HG02943 (cell line): Measurements from ENCODE around the gene TM2D1.
"Not testable (repeated sequence)": the region's sequence is repeated elsewhere in the genome, so short reads cannot be mapped to it uniquely, and the experiment has no call there.

Source experiments
- ATAC-seq: cut with Tn5 transposase; IDR thresholded peaks from one replicate; pipeline ENCODE4 v1.9.1; 2021; ENCODE audit warnings: mild to moderate bottlenecking, low read depth, moderate library complexity; ENCODE audit not compliant: unreplicated experiment

The TM2D1 gene

DNA sequence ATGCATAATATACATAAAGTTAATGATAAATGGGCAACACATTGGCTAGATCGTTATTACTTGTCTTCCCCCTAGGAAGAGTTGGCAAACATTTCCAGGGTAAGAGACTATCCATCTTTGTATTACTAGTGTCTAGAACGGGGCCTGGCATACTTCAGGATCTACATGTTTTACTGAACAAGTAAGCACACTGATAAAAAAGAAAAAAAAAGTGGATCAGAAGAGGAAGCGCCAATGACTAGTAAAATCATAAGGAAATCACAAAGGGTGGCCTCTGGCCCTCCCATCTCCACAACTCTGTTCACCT lies 482 bp downstream of the TM2D1 start:
- no peak for ATAC-seq

DNA sequence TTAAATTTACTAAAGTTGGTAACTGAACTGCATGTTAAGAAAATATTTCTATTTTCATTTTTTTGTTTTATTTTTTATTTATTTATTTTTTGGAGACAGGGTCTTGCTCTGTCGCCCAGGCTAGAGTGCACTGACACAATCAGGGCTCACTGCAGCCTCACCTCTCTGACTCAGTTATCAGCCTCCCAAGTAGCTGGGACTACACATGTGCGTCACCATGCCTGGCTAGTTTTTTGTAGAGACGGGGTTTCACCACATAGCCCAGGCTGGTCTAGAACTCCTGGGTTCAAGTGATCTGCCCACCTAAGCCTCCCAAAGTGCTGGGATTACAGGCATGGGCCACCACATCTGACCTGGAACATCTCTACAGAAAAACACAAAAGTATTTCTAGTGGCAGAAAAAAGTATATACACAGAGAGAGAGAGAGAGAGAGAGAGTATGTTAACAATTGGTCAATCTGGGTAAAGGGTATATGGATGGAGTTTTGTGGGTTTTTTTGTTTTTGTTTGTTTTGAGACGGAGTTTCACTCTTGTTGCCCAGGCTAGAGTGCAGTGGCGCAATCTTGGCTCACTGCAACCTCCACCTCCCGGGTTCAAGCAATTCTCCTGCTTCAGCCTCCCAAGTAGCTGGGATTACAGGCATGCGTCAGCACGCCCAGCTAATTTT lies 5.8 kb downstream of the TM2D1 start:
- ATAC-seq, result not testable (repeated sequence)

DNA sequence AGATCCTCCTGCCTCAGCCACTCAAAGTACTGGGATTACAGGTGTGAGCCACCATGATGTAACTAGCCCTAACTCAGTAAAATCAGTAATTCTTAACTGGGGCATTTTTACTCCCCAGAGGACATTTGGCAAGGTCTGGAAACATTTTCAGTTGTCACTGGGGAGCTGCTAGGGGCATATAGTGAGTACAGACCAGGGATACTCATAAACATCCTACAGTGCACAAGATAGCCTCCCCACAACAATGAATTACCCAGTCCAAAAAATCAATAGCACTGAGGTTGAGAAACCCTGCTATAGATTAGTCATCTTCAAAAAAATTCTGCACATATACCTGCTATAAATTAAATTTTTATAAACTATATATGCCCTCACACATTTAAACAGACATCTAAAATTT lies 13.0 kb downstream of the TM2D1 start:
- ATAC-seq, result no peak

DNA sequence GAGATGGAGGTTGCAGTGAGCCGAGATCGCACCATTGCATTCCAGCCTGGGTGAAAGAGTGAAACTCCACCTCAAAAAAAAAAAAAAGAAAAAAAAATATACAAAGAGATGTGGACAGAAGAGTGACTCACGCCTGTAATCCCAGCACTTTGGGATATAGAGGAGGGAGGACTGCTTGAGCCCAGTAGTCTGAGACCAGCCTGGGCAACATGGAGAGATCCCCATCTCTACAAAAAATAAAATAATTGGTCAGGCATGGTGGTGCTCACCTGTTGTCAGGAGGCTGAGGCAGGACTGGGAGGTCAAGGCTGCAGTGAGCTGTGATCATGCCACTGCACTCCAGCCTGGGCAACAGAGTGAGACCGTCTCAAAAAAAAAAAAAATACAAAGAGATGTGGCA lies 13.7 kb downstream of the TM2D1 start:
- ATAC-seq, result not testable (repeated sequence)

DNA sequence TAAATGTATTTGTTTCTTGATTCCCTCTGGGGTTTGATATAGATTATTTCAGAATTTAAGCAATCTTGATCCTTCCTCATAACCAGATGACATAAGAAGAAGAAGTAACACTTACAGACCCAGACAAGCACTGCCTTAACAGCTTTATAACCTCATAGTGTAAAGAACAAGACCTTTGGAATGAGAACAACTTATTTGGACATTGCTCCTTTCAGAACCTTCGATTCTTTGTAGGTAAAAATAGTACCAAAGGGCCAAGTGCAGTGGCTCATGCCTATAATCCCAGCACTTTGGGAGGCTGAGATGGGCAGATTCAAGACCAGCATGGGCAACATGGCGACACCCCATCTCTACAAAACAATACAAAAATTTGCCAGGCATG lies 15.0 kb downstream of the TM2D1 start:
- ATAC-seq, result no peak

DNA sequence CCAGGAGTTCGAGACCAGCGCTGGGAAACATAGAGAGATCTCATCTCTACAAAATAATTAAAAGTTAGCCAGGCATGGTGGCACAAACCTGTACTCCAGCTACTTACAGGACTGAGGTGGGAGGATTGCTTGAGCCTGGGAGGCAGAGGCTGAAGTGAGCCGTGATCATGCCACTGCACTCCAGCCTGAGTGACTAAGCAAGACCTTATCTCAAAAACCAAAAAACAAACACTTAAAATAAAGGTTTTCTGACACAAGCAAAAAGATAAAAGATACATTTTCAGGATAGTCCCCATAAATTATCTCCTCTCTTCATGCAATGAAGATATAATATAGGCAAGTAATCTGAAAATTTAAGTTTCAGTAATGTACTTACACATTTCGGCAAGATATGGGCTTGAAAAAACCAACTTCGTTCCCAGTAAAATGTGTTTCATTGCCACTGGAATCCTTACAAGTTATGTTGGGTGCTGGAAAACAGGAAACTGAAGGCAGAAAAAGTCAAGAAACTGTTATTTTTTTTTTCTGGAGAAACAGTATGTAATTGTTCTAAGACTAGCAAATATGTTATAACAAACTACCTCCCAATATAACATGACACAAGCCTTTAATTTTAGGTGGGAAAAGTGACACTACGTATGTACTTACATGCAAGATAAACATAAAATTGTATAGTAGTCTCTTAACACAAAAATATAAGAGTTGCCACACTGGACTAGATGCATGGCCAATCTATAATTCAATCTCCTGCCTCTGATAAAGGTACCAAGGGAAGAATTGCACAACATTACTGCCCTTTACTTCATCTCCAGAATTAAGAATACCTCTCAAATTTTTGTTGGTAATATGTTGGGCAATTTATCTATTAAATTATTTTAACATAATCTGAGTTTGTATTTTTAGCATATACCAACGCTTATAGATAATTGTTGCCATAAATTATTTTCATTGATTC lies 15.7 kb downstream of the TM2D1 start:
- ATAC-seq, result no peak

DNA sequence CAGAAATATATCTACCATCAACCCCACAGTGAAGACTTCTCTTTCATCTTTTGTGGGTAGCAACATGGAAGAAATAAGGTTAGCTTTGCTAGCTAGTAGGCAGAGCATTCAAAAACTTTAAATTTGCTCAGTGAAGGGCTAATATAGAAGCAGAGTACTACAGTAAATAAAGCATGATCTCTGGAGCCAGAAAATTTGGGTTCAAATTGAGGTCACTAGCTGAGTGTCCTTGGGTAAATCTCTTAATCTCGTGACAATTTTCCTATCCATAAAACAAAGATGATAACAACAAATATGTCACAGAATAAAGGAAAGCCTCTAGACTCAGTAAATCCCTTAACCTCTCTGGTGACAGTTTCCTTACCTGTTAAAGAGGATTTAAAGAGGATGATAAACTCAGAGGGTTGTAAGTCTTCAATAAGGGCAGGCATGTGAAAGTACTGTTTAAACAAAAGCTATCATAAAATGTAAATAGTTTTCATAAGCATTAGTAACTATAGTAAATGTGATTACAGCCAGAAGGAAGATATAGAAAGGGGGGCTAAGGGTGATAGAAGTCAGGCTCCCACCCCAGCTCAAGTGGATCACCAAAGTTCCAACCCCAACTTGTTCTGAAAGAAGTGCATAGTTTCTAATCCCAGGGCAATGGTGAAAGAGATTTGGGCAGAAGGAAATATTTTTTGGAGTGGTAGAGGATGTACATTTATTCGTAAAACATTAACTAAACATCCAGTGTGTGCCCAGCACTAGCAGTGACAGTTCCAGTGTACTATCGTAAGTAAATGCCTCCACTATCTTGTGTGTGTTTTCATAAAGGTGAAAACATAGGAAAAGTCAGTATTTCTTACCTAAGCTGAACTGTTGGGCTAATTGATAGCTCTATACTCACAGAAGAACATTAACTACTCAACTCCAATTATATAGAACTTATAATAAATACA lies 24.8 kb downstream of the TM2D1 start:
- no peak for ATAC-seq

DNA sequence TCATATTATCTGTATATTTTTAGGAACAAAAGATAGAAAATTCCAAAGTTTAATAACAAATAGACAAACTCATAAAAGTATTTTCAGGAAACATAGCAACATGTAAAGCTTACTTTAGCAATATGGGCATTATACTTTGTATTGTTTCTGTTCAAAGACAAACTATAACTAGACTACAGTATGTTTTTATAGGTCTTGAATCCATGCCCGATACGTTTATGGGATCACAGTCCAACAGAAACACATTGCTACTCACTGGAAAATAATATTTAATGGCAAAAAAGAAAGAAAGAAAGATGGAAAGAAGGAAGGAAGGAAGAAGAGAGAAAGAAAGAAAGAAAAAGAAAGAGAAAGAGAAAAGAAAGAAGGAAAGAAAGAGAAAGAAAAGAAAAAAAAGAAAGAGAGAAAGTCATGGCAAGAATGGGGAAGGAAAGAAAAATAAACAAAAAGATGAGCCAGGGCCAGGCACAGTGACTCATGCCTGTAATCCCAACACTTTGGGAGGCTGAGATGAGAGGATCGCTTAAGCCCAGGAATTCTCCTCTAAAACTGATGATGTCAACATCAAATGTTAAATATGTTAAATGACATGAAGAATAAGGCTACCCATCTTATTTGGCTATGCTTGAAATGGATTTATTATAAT lies 32.7 kb downstream of the TM2D1 start:
- ATAC-seq, result no peak

DNA sequence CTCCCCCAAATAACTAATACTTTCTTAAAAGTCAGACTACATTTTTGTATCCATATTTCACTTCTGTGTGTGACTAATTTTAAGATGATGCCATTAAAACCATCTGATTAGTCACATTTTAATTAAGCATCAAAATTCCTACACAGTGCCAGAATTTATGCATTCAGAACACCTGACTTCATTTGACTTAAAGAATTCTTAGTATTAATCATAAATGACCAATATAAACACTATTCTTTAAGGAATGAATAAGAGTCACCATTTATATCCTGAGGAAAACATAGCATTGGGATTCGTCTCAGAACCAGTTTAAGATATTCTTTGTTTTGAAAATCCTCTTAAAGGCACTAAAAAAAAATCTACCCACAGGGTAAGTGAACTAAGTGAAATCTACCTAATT lies 37.0 kb downstream of the TM2D1 start:
- no peak for ATAC-seq

DNA sequence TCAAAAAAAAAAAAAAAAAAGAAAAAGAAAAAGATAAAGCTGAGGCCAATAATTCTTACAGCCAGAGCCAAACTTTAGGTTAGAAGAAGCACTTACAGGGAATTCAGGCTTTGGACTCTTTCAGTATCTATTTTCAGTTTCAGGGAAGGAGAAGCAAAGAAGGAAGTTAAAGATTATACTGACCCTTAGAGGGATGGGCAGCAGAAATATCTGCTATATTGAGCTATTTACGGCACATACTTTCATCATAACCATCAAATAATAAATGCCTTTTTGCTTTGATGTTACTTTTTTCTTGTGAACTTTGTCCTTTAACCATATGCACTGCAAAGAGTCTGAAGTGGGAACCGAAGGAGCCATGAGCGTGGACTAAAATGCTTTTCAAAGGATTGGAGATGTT lies 42.0 kb downstream of the TM2D1 start:
- ATAC-seq, result no peak

DNA sequence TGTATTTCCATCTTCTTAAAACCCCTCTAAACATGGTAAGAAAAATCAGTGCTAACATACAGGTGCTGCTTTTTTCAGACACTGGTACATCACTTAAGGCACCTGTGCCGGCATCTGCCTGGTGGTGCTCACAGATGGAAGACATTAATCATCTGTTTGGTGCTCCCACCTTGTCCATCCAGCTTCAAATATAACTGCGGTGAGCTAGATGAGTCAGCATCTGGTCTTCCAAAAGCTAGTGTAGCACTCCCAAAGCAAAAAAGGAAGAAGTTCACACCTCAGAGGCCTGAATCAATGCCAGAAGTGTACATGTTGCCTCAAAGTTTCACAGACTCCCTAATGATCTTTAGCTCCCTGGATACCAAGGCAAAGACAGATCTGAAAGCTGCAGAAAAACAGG lies 44.4 kb downstream of the TM2D1 start:
- ATAC-seq, result no peak

DNA sequence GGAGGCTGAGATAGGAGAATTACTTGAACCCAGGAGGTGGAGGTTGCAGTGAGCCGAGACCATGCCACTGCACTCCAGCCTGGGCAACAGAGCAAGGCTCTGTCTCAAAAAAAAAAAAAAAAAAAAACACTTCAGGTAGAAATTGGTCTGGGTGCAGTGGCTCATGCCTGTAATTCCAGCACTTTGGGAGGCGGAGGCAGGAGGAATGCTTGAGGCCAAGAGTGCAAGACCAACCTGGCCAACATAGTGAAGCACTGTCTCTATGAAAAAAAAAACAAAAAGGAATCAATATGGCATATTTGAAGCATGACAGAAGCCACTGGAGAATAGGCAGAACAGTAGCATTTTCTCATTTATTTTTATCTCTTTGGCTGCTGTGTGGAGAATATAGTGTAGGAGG lies 48.1 kb downstream of the TM2D1 start:
- ATAC-seq, result not testable (repeated sequence)

DNA sequence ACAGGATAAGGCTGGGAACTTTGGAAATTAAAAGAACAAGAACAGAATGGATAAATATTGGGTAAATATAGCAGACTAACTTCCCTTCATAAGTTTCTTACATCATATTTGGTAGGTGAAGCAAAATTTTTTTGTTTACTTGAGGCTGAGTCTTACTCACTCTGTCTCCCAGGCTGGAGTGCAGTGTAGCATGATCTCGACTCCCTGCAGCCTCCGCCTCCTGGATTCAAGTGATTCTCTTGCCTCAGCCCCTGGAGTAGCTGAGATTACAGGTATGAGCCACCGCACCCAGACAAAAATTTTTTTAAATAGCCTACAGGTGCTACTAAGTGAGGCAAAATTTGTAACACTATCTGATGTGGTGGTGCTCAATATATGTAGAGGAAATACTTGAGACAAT lies 50.7 kb downstream of the TM2D1 start:
- ATAC-seq, result no peak

DNA sequence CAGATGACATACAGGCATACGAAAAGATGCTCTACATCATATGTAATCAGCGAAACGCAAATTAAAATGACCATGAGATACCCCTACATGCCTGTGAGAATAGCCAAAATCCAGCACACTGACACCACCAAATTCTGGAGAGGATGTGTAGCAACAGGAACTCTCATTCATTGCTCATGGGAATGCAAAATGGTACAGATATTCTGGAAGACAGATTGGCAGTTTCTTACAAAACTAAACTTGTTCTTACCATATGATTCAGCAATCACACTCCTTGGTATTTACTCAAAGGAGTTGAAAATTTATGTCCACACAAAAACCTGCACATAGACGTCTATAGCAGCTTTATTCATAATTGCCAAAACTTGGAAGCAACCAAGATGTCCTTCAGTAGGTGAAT lies 52.6 kb downstream of the TM2D1 start:
- ATAC-seq, result no peak

DNA sequence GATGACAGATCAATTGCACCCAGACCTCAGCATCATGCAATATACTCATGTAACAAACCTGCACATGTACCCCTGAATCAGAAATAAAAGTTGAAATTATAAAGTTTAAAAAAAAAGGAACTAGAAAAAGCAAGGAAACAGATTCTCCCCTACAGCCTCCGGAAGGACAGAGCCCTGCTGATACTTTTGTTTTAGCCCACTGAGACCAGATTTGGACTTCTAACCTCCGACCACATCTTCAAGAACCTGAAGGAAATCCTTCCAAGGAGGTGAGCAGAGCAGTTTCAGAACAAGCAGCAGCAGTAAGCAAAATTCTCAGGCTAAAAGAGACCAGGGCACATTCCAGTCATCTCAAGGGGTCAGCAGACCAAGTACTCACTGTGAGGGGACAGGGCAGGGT lies 54.5 kb downstream of the TM2D1 start:
- ATAC-seq, result no peak

DNA sequence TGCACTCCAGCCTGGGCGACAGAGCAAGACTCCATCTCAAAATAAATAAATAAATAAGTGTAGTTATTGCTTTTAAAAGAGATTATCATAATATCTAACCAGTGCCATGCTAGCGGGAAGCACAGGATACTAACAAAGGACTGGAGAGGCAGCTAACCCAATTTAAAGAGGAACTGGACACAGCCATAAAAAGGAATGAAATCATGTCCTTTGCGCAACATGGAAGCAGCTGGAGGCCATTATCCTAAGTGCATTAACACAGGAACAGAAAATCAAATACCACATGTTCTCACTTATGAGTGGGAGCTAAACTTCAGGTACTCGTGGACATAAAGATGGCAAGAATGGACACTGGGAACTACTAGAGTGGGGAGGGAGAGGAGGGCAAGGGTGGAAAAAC lies 54.9 kb downstream of the TM2D1 start:
- no peak for ATAC-seq

DNA sequence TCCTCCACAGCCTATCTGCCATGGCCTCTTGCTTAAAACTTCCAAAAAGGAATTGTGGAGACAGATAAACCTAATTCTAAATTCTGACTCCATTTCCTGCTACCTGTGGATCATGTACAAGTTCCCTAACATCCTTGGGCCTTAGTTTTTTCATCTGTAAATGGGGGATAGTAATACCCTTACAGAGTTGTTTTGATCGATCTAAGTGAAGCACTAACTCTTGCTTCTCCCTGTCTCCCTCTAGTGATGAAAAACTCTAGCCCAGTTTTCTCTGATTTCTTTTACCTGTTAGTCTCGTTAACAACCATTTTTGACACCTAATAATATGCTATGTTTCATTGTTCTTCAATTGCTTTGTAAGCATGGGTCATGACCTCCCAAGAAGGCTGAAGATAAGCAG lies 65.9 kb downstream of the TM2D1 start:
- no peak for ATAC-seq

DNA sequence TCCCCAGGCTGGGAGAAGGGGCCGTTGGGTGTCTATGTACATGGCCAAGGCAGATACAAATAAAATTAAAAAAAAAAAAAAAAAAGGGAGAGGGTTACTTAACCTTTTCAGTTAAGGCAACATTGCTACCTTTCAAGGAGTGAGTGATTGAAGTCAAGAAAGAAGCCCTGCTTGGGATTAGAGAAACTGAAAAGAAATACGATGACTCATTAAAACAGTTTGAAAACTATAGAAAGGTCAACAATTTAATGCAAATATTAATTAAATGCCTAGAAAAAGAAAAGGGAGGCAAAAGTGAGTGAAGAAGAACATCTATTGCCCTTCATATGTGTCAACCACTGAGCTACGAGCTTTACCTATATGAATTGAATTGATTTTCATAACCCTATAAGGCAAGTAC lies 69.5 kb downstream of the TM2D1 start:
- no peak for ATAC-seq

DNA sequence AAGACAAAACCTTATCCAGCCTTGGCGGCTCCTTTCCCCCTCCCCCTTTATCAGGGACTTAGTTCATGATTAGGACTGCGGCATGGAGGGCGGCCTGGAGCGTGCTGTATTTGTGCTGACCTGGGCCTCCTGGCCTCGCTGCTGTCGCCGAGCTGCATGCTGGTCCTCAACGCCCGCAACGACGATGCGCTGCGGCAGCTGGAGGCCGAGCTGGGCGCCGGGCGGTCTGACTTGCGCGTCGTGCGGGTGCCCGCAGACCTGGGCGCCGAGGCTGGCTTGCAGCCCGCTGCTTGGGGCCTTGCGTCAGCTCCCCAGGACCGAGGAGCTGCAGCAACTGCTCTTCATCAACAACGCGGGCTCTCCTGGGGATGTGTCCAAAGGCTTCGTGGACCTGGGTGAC lies 70.9 kb downstream of the TM2D1 start:
- no peak for ATAC-seq

DNA sequence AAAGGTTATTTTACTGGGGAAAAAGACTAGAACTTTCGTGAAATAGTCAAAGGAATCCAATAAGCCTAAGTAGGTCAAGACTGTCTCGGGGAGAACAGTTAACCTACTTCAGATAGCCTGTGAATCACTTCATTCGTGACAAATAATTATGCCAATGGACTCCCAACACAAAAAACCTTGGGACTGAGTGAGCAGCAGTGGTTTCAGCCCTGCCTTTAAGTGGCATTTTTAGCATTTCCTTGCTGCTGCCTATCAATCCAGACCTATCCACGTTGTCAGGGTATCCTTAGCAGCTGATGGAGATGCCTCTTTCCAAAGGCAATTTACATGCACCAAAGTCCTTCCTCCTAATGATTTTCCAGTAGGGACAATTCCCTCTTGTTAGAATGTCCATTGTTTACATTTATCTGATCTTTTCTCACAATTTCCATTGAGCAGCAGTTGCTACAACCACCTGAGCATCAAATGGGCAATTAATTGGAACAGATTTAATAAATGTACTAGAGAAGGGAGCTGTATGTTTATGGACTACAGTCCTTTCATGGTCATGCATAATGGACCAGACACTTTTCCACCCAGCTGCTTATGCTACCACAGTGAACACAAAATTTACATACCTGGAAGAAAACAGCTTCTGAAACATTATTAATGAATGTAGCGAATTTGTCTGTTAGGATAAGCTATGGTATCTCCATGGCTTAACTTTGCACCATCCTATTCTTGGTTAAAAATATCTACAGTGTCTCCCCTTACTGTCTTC lies 75.8 kb downstream of the TM2D1 start:
- ATAC-seq, result no peak
